H9 (cell line): Measurements from ENCODE around the gene GAGE10. TPM values are rescaled to one million over a fixed set of nuclear protein-coding genes. Genes with fewer than 3 reads are reported as not detected.

Experiments used
- DNase-seq: peaks from one replicate; pipeline ENCODE4 v3.0.0-alpha.2; 2017
- H2AFZ ChIP-seq: one replicate; pipeline ENCODE4 v1.6.1; 2013; ENCODE audit warnings: mild to moderate bottlenecking, low read length, control low read depth, moderate library complexity
- H2AK5ac ChIP-seq: 2 replicates; pipeline ENCODE4 v1.6.1; 2013; ENCODE audit warnings: low read length, control low read depth, mixed read lengths; ENCODE audit not compliant: insufficient read length
- H2BK120ac ChIP-seq: one replicate; pipeline ENCODE4 v1.6.1; 2013; ENCODE audit warnings: low read depth, mild to moderate bottlenecking, low read length, control low read depth, inconsistent platforms; ENCODE audit not compliant: poor library complexity, severe bottlenecking
- H2BK12ac ChIP-seq: 2 replicates; pipeline ENCODE4 v1.6.1; 2013; ENCODE audit warnings: low read length, control low read depth, mixed read lengths, low read depth; ENCODE audit not compliant: insufficient read length
- H2BK15ac ChIP-seq: 2 replicates; pipeline ENCODE4 v1.6.1; 2013; ENCODE audit warnings: low read depth, low read length, control low read depth
- H2BK20ac ChIP-seq: one replicate; pipeline ENCODE4 v1.6.1; 2013; ENCODE audit warnings: low read depth, mild to moderate bottlenecking, low read length, control low read depth, inconsistent platforms; ENCODE audit not compliant: poor library complexity, severe bottlenecking
- H2BK5ac ChIP-seq: 2 replicates; pipeline ENCODE4 v1.6.1; 2013; ENCODE audit warnings: low read length, control low read depth, mixed read lengths; ENCODE audit not compliant: insufficient read length
- H3K14ac ChIP-seq: 2 replicates; pipeline ENCODE4 v1.6.1; 2013; ENCODE audit warnings: low read length, control low read depth; ENCODE audit not compliant: insufficient read depth
- H3K18ac ChIP-seq: 2 replicates; pipeline ENCODE4 v1.6.1; 2013; ENCODE audit warnings: low read depth, mild to moderate bottlenecking, mixed read lengths, low read length, control low read depth; ENCODE audit not compliant: insufficient read length
- H3K23ac ChIP-seq: 2 replicates; pipeline ENCODE4 v1.6.1; 2013; ENCODE audit warnings: low read length, control low read depth, mixed read lengths, low read depth; ENCODE audit not compliant: insufficient read length
- H3K23me2 ChIP-seq: 2 replicates; pipeline ENCODE4 v1.6.1; 2013; ENCODE audit warnings: low read depth, mild to moderate bottlenecking, mixed read lengths, low read length, control low read depth; ENCODE audit not compliant: insufficient read length, poor library complexity, severe bottlenecking
- H3K27ac ChIP-seq: 2 replicates; pipeline ENCODE4 v1.5.1; 2013; ENCODE audit warnings: low read length, control low read depth, mixed read lengths, low read depth; ENCODE audit not compliant: insufficient read length
- H3K27me3 ChIP-seq: 2 replicates; pipeline ENCODE4 v1.6.1; 2013; ENCODE audit warnings: low read length, control low read depth, inconsistent platforms; ENCODE audit not compliant: insufficient read depth
- H3K4ac ChIP-seq: 2 replicates; pipeline ENCODE4 v1.6.1; 2013; ENCODE audit warnings: low read depth, mild to moderate bottlenecking, control low read depth, inconsistent platforms, low read length, moderate library complexity
- H3K4me1 ChIP-seq: 2 replicates; pipeline ENCODE4 v1.6.1; 2013; ENCODE audit warnings: low read length, control low read depth, inconsistent platforms; ENCODE audit not compliant: insufficient read depth
- H3K4me2 ChIP-seq: 2 replicates; pipeline ENCODE4 v1.6.1; 2013; ENCODE audit warnings: low read length, control low read depth, mixed read lengths; ENCODE audit not compliant: insufficient read length, insufficient read depth
- H3K56ac ChIP-seq: 2 replicates; pipeline ENCODE4 v1.6.1; 2013; ENCODE audit warnings: low read depth, mild to moderate bottlenecking, mixed read lengths, low read length, control low read depth; ENCODE audit not compliant: insufficient read length
- H3K79me1 ChIP-seq: 2 replicates; pipeline ENCODE4 v1.6.1; 2013; ENCODE audit warnings: low read depth, mild to moderate bottlenecking, moderate library complexity, low read length, control low read depth, inconsistent platforms; ENCODE audit not compliant: insufficient read depth, poor library complexity, severe bottlenecking
- H3K79me2 ChIP-seq: 2 replicates; pipeline ENCODE4 v1.6.1; 2013; ENCODE audit warnings: low read length, control low read depth, inconsistent platforms; ENCODE audit not compliant: insufficient read depth
- H3K9ac ChIP-seq: 2 replicates; pipeline ENCODE4 v1.6.1; 2013; ENCODE audit warnings: low read length, control low read depth, mixed read lengths; ENCODE audit not compliant: insufficient read length; ENCODE audit errors: extremely low read depth
- H3K9me3 ChIP-seq: one replicate; pipeline ENCODE4 v1.6.1; 2013; ENCODE audit warnings: low read depth, low read length, inconsistent platforms; ENCODE audit not compliant: control insufficient read depth
- H3T11ph ChIP-seq: one replicate; pipeline ENCODE4 v1.6.1; 2013; ENCODE audit warnings: mild to moderate bottlenecking, low read length, control low read depth, inconsistent platforms
- H4K20me1 ChIP-seq: one replicate; pipeline ENCODE4 v1.6.1; 2013; ENCODE audit not compliant: control insufficient read depth, insufficient read length, insufficient read depth
- H4K5ac ChIP-seq: 2 replicates; pipeline ENCODE4 v1.6.1; 2013; ENCODE audit warnings: low read depth, mild to moderate bottlenecking, mixed read lengths, low read length, control low read depth; ENCODE audit not compliant: insufficient read length
- H4K8ac ChIP-seq: replicated peaks from 2 replicates; pipeline ENCODE4 v1.6.1; 2013; ENCODE audit warnings: low read length, control low read depth, mixed read lengths, low read depth; ENCODE audit not compliant: insufficient read length
- H4K91ac ChIP-seq: 2 replicates; pipeline ENCODE4 v1.6.1; 2013; ENCODE audit warnings: low read depth, mild to moderate bottlenecking, moderate library complexity, mixed read lengths, low read length, control low read depth; ENCODE audit not compliant: insufficient read length
- H3K27ac Mint-ChIP-seq, 3 experiments: 2 replicates in 2 of 3; 3 replicates in 1 of 3; pipeline ENCODE4 v1.8.0; 2020 to 2021; ENCODE audit warnings: mixed read lengths in 3 of 3, mild to moderate bottlenecking in 1 of 3, moderate library complexity in 1 of 3
- H3K27me3 Mint-ChIP-seq: 2 replicates; pipeline ENCODE4 v1.8.0; 2021; ENCODE audit warnings: low read depth, mild to moderate bottlenecking, moderate library complexity, mixed read lengths
- H3K36me3 Mint-ChIP-seq, 3 experiments: 2 replicates in 2 of 3; 3 replicates in 1 of 3; pipeline ENCODE4 v1.8.0; 2020 to 2021; ENCODE audit warnings: low read depth in 3 of 3, mixed read lengths in 3 of 3; ENCODE audit not compliant: insufficient read depth in 1 of 3
- H3K4me1 Mint-ChIP-seq, 2 experiments: 2 replicates each; pipeline ENCODE4 v1.8.0; 2020; ENCODE audit warnings: mixed read lengths in 2 of 2
- H3K4me3 Mint-ChIP-seq, 2 experiments: 2 replicates in 1 of 2; 3 replicates in 1 of 2; pipeline ENCODE4 v1.8.0; 2020 to 2021; ENCODE audit warnings: mild to moderate bottlenecking in 2 of 2, mixed read lengths in 2 of 2, moderate library complexity in 1 of 2
- H3K9me3 Mint-ChIP-seq, 2 experiments: 2 replicates in 1 of 2; 3 replicates in 1 of 2; pipeline ENCODE4 v1.8.0; 2020; ENCODE audit warnings: mild to moderate bottlenecking in 2 of 2, mixed read lengths in 2 of 2, moderate library complexity in 1 of 2
- WGBS: extraction: QIAGEN DNeasy Blood & Tissue Kit; methylation state at CpG from one replicate; pipeline ENCODE4 v1.1.7; 2013; ENCODE audit warnings: missing lambda C conversion rate, low lambda C conversion rate, mixed read lengths; ENCODE audit not compliant: insufficient read length; ENCODE audit errors: extremely low coverage; 5-methylcytosine and 5-hydroxymethylcytosine counted together
- total RNA-seq: library from RNA; stranded (reverse); gene quantifications from 2 replicates; pipeline ENCODE4 v1.2.1, GENCODE V29; 2021
- TF ChIP-seq, protein P1 (sequence below): fragments of 200-600 bp; sonication (generic); conservative IDR thresholded peaks from 3 replicates; pipeline ENCODE4 v1.8.0; 2021; ENCODE audit warnings: antibody characterized with exemption, mild to moderate bottlenecking

GAGE10 gene
- total RNA-seq, 1 experiment from 2014 or later: not detected

GRCh38 chrX:49286581-49286980, 16.9 kb upstream of the GAGE10 start:
- Histone ChIP-seq H4K20me1 (no peaks in the 10 kb centered on the region), H3K4me2 (no peak overlapping the region), H3T11ph (no peak overlapping the region), H3K9me3 (peaks cover 21% of the 10 kb centered on the region), H3K4me1 (no peaks in the 10 kb centered on the region), H3K56ac (no peak overlapping the region), H4K8ac (no peak overlapping the region), H3K27ac (no peak overlapping the region), H3K79me2 (no peaks in the 10 kb centered on the region), H3K4ac (no peak overlapping the region), H3K23ac (no peak overlapping the region), H2BK15ac (no peak overlapping the region), H3K14ac (no peak overlapping the region), H4K5ac (no peak overlapping the region), H3K27me3 (no peaks in the 10 kb centered on the region), H2BK12ac (no peak overlapping the region), H3K23me2 (no peaks in the 10 kb centered on the region), H3K18ac (no peak overlapping the region), H3K79me1 (no peaks in the 10 kb centered on the region), H2BK120ac (no peak overlapping the region), H4K91ac (no peak overlapping the region), H3K9ac (no peak overlapping the region), H2BK20ac (no peak overlapping the region), H2AK5ac (no peak overlapping the region), H2BK5ac (no peak overlapping the region), H2AFZ (no peak overlapping the region)
- Mint-ChIP-seq H3K9me3 (peaks cover 60 to 69% of the 10 kb centered on the region in 2 experiments), H3K27me3 (peaks cover 2% of the 10 kb centered on the region), H3K36me3 (peaks cover 1 to 4% (median 4%) of the 10 kb centered on the region in 3 experiments; a peak in 5 of 7 replicates), H3K4me1 (peaks cover 4 to 11% of the 10 kb centered on the region in 2 experiments), H3K4me3 (no peak overlapping the region), H3K27ac (no peak overlapping the region)
- DNase-seq: no peak
- TF ChIP-seq, protein P1, sequence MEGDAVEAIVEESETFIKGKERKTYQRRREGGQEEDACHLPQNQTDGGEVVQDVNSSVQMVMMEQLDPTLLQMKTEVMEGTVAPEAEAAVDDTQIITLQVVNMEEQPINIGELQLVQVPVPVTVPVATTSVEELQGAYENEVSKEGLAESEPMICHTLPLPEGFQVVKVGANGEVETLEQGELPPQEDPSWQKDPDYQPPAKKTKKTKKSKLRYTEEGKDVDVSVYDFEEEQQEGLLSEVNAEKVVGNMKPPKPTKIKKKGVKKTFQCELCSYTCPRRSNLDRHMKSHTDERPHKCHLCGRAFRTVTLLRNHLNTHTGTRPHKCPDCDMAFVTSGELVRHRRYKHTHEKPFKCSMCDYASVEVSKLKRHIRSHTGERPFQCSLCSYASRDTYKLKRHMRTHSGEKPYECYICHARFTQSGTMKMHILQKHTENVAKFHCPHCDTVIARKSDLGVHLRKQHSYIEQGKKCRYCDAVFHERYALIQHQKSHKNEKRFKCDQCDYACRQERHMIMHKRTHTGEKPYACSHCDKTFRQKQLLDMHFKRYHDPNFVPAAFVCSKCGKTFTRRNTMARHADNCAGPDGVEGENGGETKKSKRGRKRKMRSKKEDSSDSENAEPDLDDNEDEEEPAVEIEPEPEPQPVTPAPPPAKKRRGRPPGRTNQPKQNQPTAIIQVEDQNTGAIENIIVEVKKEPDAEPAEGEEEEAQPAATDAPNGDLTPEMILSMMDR: no peak
- no CpG with 5 or more reads among the region's 4 CpGs for WGBS
